ENCODE measurements around the gene SIK2. TPM values are rescaled to one million over a fixed set of nuclear protein-coding genes. Genes with fewer than 3 reads are reported as not detected.
A peak's percentile ranks its signal among the peaks of the same experiment; 100 is the strongest.

The SIK2 gene
- polyA plus RNA-seq (2011; rRNA removed) (23.3 and 23.4 TPM in 2 replicates), polyA minus RNA-seq (2011; rRNA and poly(A)+ RNA removed) (33.5 and 38.3 TPM in 2 replicates)

- peak; percentile 86 for TF ChIP-seq CTCF (IDR thresholded peaks at IDR 0.05; ENCODE audit: low read depth, low read length)
- peak within 1 kb of the TSS; percentile 85 for H3K27ac ChIP-seq (ENCODE audit: low read depth, low read length)
- H3K9me3 ChIP-seq (ENCODE audit: control insufficient read depth, insufficient read depth, low read length) = no peaks in the 10 kb centered on the region; the same call in 1 of the 2 replicates
- peak within 1 kb of the TSS; percentile 81 for H3K4me3 ChIP-seq (ENCODE audit: low read depth, low read length)
- no peaks in the 10 kb centered on the region for H3K27me3 ChIP-seq (ENCODE audit: control insufficient read depth, insufficient read depth, low read length)
- DNase-seq (ENCODE audit: low read depth, low spot score) = peak; percentile 91
- ChIA-PET POLR2A (no interaction called here), CTCF (interaction anchor here (0.8 to 3.1 kb wide), 7 partner anchors 15 to 249 kb away, joined by 3 to 30 read pairs (median 4); no protein-coding TSS in a partner anchor)
Observed at GRCh38 chr11:111601979-111602864, at the start of gene SIK2. Gene SIK2, plus strand, starts transcription at chr11:111602449. Its CDS starts 115 bp downstream, at chr11:111602564.

- CTCF ChIA-PET = interaction anchor here (1.1 kb wide), 1 partner anchor 100 kb away, joined by 4 read pairs; no protein-coding TSS in a partner anchor
- no peak overlapping the region for H3K4me3 ChIP-seq (ENCODE audit: low read depth, low read length)
- peak overlapping the region; percentile 40 for H3K27ac ChIP-seq (ENCODE audit: low read depth, low read length)
- H3K27me3 ChIP-seq (ENCODE audit: control insufficient read depth, insufficient read depth, low read length) = no peaks in the 10 kb centered on the region
- DNase-seq (ENCODE audit: low read depth, low spot score) = no peak
- POLR2A ChIA-PET = no interaction called here
- TF ChIP-seq CTCF (IDR thresholded peaks at IDR 0.05; ENCODE audit: low read depth, low read length) = no peak
- peaks cover 3% of the 10 kb centered on the region; the same call in 1 of the 2 replicates for H3K9me3 ChIP-seq (ENCODE audit: control insufficient read depth, insufficient read depth, low read length)
Observed at GRCh38 chr11:111554532-111554931, 47.7 kb upstream of the SIK2 start.

GRCh38 chr11:111555255-111555654 lies 47.0 kb upstream of the SIK2 start:
- DNase-seq (ENCODE audit: low read depth, low spot score) = no peak
- H3K9me3 ChIP-seq (ENCODE audit: control insufficient read depth, insufficient read depth, low read length) = peaks cover 3% of the 10 kb centered on the region; the same call in 1 of the 2 replicates
- TF ChIP-seq CTCF (IDR thresholded peaks at IDR 0.05; ENCODE audit: low read depth, low read length) = no peak
- no peak overlapping the region for H3K4me3 ChIP-seq (ENCODE audit: low read depth, low read length)
- ChIA-PET CTCF (no interaction called here), POLR2A (no interaction called here)
- H3K27me3 ChIP-seq (ENCODE audit: control insufficient read depth, insufficient read depth, low read length) = no peaks in the 10 kb centered on the region
- no peak overlapping the region for H3K27ac ChIP-seq (ENCODE audit: low read depth, low read length)

- peak; percentile 95 for DNase-seq (ENCODE audit: low read depth, low spot score)
- ChIA-PET CTCF (interaction anchor here (0.7 to 2.0 kb wide), 6 partner anchors 47 to 294 kb away, joined by 3 to 9 read pairs (median 4); no protein-coding TSS in a partner anchor), POLR2A (interaction anchor here (1.8 kb wide), 2 partner anchors 9 to 17 kb away, joined by 7 to 16 read pairs; partner anchors contain the start of gene LAYN)
- Histone ChIP-seq H3K27ac (ENCODE audit: low read depth, low read length) (peak overlapping the region; percentile 99), H3K27me3 (ENCODE audit: control insufficient read depth, insufficient read depth, low read length) (no peaks in the 10 kb centered on the region), H3K9me3 (ENCODE audit: control insufficient read depth, insufficient read depth, low read length) (peaks cover 3% of the 10 kb centered on the region; the same call in 1 of the 2 replicates), H3K4me3 (ENCODE audit: low read depth, low read length) (no peak overlapping the region)
- TF ChIP-seq CTCF (IDR thresholded peaks at IDR 0.05; ENCODE audit: low read depth, low read length) = peak; percentile 27
Observed at GRCh38 chr11:111557425-111558111, 44.7 kb upstream of the SIK2 start.
